ENCODE results near the gene CMTM8.

Gene CMTM8

DNA sequence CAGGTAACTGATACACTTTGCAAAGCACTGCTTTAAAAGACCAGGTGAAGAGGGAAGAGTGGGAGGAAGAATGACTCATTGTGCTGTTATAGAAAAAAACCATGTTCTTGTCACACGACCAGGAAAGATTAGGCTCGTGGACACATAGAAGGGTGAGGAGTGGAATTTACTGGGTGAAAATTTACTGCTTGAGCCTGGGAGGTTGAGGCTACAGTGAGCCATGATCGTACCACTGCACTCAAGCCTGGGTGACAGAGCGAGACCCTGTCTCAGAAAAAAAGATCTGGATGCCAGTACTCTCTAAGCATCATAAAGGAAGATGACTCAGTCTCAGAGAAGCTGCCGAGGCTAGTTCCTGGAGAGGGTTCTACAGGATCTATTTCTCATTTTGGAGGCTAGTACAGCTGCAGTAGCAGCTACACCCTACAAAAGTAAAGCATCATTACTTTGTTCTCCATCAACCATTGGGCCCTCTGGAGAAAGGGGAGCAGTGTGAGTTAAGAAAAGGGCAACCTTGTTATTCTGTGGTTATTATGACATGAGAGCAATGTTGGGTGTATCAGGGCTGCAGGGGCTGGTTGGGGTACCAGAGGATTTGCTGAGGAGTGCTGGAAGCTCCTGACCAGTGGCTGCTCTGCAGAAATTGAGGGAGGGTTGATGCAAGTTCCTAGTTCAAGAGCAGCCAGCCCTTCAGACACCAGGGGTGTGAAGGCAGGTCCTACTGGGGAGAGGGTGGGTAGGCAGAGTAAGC is 75.4 kb downstream of the CMTM8 start:
- Histone ChIP-seq H3K27me3 (no peaks in the 10 kb centered on the region), H3K36me3 (no peaks in the 10 kb centered on the region), H3K9me3 (no peaks in the 10 kb centered on the region), H3K4me1 (no peaks in the 10 kb centered on the region), H3K4me3 (ENCODE audit: low read depth, low read length) (no peak overlapping the region)
- TF ChIP-seq, protein P1, sequence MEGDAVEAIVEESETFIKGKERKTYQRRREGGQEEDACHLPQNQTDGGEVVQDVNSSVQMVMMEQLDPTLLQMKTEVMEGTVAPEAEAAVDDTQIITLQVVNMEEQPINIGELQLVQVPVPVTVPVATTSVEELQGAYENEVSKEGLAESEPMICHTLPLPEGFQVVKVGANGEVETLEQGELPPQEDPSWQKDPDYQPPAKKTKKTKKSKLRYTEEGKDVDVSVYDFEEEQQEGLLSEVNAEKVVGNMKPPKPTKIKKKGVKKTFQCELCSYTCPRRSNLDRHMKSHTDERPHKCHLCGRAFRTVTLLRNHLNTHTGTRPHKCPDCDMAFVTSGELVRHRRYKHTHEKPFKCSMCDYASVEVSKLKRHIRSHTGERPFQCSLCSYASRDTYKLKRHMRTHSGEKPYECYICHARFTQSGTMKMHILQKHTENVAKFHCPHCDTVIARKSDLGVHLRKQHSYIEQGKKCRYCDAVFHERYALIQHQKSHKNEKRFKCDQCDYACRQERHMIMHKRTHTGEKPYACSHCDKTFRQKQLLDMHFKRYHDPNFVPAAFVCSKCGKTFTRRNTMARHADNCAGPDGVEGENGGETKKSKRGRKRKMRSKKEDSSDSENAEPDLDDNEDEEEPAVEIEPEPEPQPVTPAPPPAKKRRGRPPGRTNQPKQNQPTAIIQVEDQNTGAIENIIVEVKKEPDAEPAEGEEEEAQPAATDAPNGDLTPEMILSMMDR (IDR thresholded peaks at IDR 0.05; ENCODE audit: low read depth, low read length), result no peak
- DNase-seq, result no peak

GRCh38 chr3:32315441-32315840 is 77.0 kb downstream of the CMTM8 start:
- no peak for DNase-seq

DNA sequence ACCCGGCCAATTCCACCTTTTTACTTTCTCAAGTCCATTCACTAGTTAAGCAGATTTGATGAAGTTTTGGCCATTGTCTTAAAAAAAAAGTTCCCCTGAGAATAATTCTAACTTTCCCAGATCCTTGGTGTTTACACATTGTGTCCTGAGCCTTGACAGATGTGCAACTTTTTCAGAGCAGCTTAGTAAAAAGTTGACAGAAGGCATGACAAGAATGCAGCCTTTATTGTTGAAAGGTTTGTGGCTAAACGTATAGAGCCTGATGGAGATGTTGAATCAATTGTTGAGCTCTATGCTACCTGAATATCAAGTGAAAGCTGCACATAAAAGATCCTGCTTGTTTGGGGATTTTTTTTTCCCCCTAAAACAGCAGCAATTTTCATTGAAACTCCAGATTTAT is 77.8 kb downstream of the CMTM8 start:
- Histone ChIP-seq H3K4me3 (ENCODE audit: low read depth, low read length) (no peak overlapping the region), H3K36me3 (no peaks in the 10 kb centered on the region), H3K4me1 (no peaks in the 10 kb centered on the region), H3K27me3 (no peaks in the 10 kb centered on the region), H3K9me3 (no peaks in the 10 kb centered on the region)
- DNase-seq, result no peak
- TF ChIP-seq, protein P1 (IDR thresholded peaks at IDR 0.05; ENCODE audit: low read depth, low read length), result no peak

More at GRCh38 chr3:32315441-32315840, 77.0 kb downstream of the CMTM8 start:
- Histone ChIP-seq H3K9me3 (no peaks in the 10 kb centered on the region), H3K4me3 (ENCODE audit: low read depth, low read length) (no peak overlapping the region), H3K27me3 (no peaks in the 10 kb centered on the region), H3K4me1 (no peaks in the 10 kb centered on the region), H3K36me3 (no peaks in the 10 kb centered on the region)
- TF ChIP-seq, protein P1 (IDR thresholded peaks at IDR 0.05; ENCODE audit: low read depth, low read length), result no peak

DNA sequence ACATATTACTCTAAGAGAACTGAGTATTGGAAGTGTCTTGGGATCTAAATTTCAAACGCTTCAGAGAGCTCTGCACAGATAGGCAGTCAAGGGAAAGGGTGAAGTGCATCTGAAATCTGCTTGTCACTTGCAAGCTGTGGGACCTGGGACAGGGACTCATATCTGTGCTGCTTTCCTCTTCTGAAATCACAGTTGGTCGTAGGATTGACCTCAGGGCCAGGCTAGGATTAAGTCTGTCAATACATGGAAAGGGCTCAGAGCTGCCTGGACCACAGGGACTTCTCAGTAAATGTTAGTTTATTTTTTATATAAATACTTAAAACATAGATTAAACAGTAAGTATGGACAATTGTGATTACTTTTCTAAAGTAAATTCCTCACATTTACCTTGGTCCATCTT is 78.5 kb downstream of the CMTM8 start:
- TF ChIP-seq, protein P1 (IDR thresholded peaks at IDR 0.05; ENCODE audit: low read depth, low read length), result no peak
- DNase-seq, result no peak

DNA sequence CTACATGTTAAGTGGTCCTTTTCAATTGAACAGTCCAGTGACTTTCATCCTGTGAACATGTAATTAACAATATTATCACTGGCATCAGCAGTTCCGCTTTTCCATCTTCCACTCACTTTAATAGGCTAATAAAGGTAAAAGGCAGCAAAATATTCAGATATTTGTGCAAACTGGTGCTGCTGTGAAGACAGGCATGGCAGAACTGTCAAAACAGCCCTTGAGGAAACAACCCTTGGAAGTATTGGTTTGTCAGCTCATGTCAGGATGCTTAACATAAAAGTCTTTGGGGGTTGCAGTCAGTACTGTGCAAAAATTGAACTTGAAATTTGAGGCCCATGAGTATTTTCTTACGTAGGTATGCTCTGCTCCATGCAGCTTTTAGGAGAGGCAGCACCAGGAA is 81.1 kb downstream of the CMTM8 start:
- Histone ChIP-seq H3K36me3 (no peaks in the 10 kb centered on the region), H3K27me3 (no peaks in the 10 kb centered on the region), H3K4me3 (ENCODE audit: low read depth, low read length) (no peak overlapping the region), H3K9me3 (no peaks in the 10 kb centered on the region), H3K4me1 (no peaks in the 10 kb centered on the region)
- DNase-seq, result no peak
- TF ChIP-seq, protein P1 (IDR thresholded peaks at IDR 0.05; ENCODE audit: low read depth, low read length), result no peak

More for the DNA sequence above, 78.5 kb downstream of the CMTM8 start:
- no peaks in the 10 kb centered on the region for H3K36me3 ChIP-seq
- H3K4me3 ChIP-seq (ENCODE audit: low read depth, low read length), result no peak overlapping the region
- H3K4me1 ChIP-seq, result no peaks in the 10 kb centered on the region
- no peaks in the 10 kb centered on the region for H3K27me3 ChIP-seq
- no peaks in the 10 kb centered on the region for H3K9me3 ChIP-seq

DNA sequence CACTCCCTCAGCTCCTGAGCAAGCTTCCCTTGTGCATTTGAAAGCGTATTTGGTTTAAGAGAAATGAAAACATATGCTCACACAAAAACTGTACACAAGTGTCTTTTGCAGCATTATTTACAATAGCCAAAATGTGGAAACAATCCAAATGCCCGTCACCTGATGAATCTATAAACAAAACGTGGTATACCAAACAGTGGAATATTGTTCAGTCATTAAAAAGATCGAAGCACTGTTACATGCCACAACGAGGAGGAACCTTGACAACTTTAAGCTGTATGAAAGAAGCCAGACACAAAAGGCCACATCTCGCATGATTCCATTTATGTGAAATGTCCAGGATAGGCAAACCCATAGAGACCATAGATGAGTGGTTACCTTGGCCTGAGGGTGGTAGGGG is 81.6 kb downstream of the CMTM8 start:
- Histone ChIP-seq H3K9me3 (no peaks in the 10 kb centered on the region), H3K27me3 (no peaks in the 10 kb centered on the region), H3K4me3 (ENCODE audit: low read depth, low read length) (no peak overlapping the region), H3K4me1 (no peaks in the 10 kb centered on the region), H3K36me3 (no peaks in the 10 kb centered on the region)
- TF ChIP-seq, protein P1 (IDR thresholded peaks at IDR 0.05; ENCODE audit: low read depth, low read length), result no peak
- no peak for DNase-seq
